Gastrocnemius medialis (tissue), 4 donors: ENCODE data around the gene PTPRT. TPM values are rescaled to one million over a fixed set of nuclear protein-coding genes. Genes with fewer than 3 reads are reported as not detected.

Experiments
- ATAC-seq, 2 donors: fragments of 150-250 bp; one replicate each; pipeline ENCODE4 v1.9.1; 2016
- DNase-seq, 2 donors: peaks; one replicate each; pipeline ENCODE4 v3.0.0-alpha.2; 2019
- H3K27ac ChIP-seq, 4 donors: fragments of 200-600 bp; sonication (generic); 1 replicate in 1 of 4; 2 replicates in 3 of 4; pipeline ENCODE4 v1.5.1; 2016 to 2018; ENCODE audit warnings: mild to moderate bottlenecking in 2 of 4, moderate library complexity in 1 of 4
- H3K27me3 ChIP-seq, 3 donors: fragments of 200-600 bp; sonication (generic) in 2 of 3; 1 replicate in 1 of 3; 2 replicates in 2 of 3; pipeline versions ENCODE4 v1.5.1 to v1.6.0; 2016 to 2019; ENCODE audit warnings: mild to moderate bottlenecking in 1 of 3, moderate library complexity in 1 of 3
- H3K36me3 ChIP-seq, 2 donors: fragments of 200-600 bp; sonication (generic) in 1 of 2; one replicate each; pipeline ENCODE4 v1.5.1; 2017 to 2018
- H3K4me1 ChIP-seq, 2 donors: fragments of 200-600 bp; sonication (generic) in 1 of 2; one replicate each; pipeline ENCODE4 v1.5.1; 2016 to 2017; ENCODE audit warnings: mild to moderate bottlenecking in 2 of 2
- H3K4me3 ChIP-seq, 4 donors: fragments of 200-600 bp; sonication (generic) in 3 of 4; 1 replicate in 1 of 4; 2 replicates in 3 of 4; pipeline ENCODE4 v1.5.1; 2016 to 2019; ENCODE audit warnings: mild to moderate bottlenecking in 2 of 4
- H3K9me3 ChIP-seq, 3 donors: fragments of 200-600 bp; sonication (generic) in 2 of 3; 1 replicate in 1 of 3; 2 replicates in 2 of 3; pipeline ENCODE4 v1.5.1; 2016 to 2019
- CTCF ChIP-seq, 5 experiments: fragments of 450-650 bp in 3 of 5; fragments of 200-600 bp in 2 of 5; sonication (generic) in 2 of 5; IDR thresholded peaks in 4 of 5; conservative IDR thresholded peaks in 1 of 5; 1 replicate in 4 of 5; 2 replicates in 1 of 5; pipeline ENCODE4 v1.5.1; 2016 to 2019; ENCODE audit warnings: antibody characterized with exemption in 5 of 5, mild to moderate bottlenecking in 3 of 5, moderate library complexity in 3 of 5
- POLR2A ChIP-seq, 2 donors: fragments of 450-650 bp; IDR thresholded peaks; one replicate each; pipeline ENCODE4 v1.6.1; 2017; ENCODE audit warnings: antibody characterized with exemption in 2 of 2, mild to moderate bottlenecking in 2 of 2, moderate library complexity in 2 of 2
- in situ Hi-C, 4 donors: fragments of 200-750 bp; cut with MboI; loops; one replicate each; pipeline versions ENCODE4 v1.15.0 to v1.8.0; 2017; ENCODE audit warnings: low sequenced_read_pairs in 4 of 4
- intact Hi-C: fragments of 100-400 bp; cut with DNase I; formaldehyde crosslinking; loops from one replicate; pipeline ENCODE4 v1.15.1; 2023; ENCODE audit warnings: low total_unique reads
- total RNA-seq, 4 donors: library from RNA; depleted of rRNA; stranded (reverse); fragments of >200 nt; gene quantifications; one replicate each; pipeline versions ENCODE4 v1.1.0 to v1.2.3, GENCODE V29; 2016

Gene PTPRT
- total RNA-seq, 4 donors from 2014 or later, result not detected

DNA sequence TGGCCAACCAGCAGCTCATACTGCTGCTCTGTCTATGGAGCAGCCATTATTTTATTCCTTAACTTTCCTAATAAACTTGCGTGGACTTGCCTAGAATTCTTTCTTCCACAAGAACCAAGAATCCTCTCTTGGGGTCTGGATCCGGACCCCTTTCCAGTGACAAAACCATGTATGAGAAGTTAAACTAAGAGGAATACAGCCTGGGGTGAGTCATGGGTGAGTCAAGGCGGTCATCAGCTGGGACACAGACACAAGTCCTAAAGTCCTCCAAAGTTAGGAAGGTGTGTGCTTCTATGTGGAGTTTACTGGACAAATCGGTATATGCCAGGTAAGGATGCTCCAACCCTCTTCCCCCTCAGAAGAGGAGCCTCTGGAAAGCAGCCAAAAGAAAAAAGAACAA lies 881.5 kb downstream of the PTPRT start:
- intact Hi-C loops, result no loop called here
- ATAC-seq (no peak), DNase-seq (no peak)
- Histone ChIP-seq H3K9me3 (no peaks in the 10 kb centered on the region), H3K27me3 (no peaks in the 10 kb centered on the region), H3K4me1 (no peaks in the 10 kb centered on the region), H3K4me3 (no peak overlapping the region), H3K27ac (no peak overlapping the region), H3K36me3 (no peaks in the 10 kb centered on the region)
- in situ Hi-C loops, result loop anchor here in 1 of 4 donors (25.0 kb wide), 1 partner anchor 96 kb away; no protein-coding TSS in a partner anchor
- TF ChIP-seq CTCF (IDR thresholded peaks at IDR 0.05 in 4 of 5, conservative IDR thresholded peaks at IDR 0.05 in 1 of 5) (no peak), POLR2A (IDR thresholded peaks at IDR 0.05) (no peak)

- TF ChIP-seq CTCF (IDR thresholded peaks at IDR 0.05 in 4 of 5, conservative IDR thresholded peaks at IDR 0.05 in 1 of 5) (no peak), POLR2A (IDR thresholded peaks at IDR 0.05) (no peak)
- Histone ChIP-seq H3K4me3 (no peak overlapping the region), H3K27me3 (no peaks in the 10 kb centered on the region), H3K36me3 (no peaks in the 10 kb centered on the region), H3K4me1 (no peaks in the 10 kb centered on the region), H3K27ac (no peak overlapping the region), H3K9me3 (no peaks in the 10 kb centered on the region)
- ATAC-seq (no peak), DNase-seq (no peak)
- intact Hi-C loops (no loop called here), in situ Hi-C loops (no loop called here)
Measured at GRCh38 chr20:42295592-42295991, 894.1 kb downstream of the PTPRT start.

- ATAC-seq, result no peak
- in situ Hi-C loops (no loop called here), intact Hi-C loops (no loop called here)
- H3K27ac ChIP-seq, result no peak overlapping the region
- no peaks in the 10 kb centered on the region for H3K9me3 ChIP-seq
- H3K4me1 ChIP-seq, result no peaks in the 10 kb centered on the region
- H3K27me3 ChIP-seq, result no peaks in the 10 kb centered on the region
- no peak overlapping the region for H3K4me3 ChIP-seq
- no peak for DNase-seq
- no peaks in the 10 kb centered on the region for H3K36me3 ChIP-seq
- TF ChIP-seq POLR2A (IDR thresholded peaks at IDR 0.05) (no peak), CTCF (IDR thresholded peaks at IDR 0.05 in 4 of 5, conservative IDR thresholded peaks at IDR 0.05 in 1 of 5) (no peak)
Measured at GRCh38 chr20:42294976-42295375, 894.7 kb downstream of the PTPRT start.

DNA sequence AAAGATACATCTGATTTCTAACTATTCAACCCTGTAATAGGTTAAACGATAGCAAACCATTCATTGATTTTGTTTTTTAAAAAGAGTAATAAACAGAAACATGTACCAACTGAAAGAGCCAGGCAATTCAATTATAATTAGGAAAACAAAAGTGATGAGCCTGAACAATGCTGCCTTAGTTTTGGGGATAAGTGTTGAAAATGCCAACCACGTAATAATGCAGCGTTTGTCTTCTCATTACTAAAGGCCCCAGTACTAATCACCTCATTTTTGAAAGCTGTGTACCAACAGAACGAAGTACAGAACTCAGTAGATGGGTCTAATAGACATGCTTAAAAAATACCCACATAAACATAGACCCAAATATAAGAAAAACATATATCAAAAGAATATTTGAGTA lies 907.9 kb downstream of the PTPRT start:
- ATAC-seq (no peak), DNase-seq (no peak)
- no peaks in the 10 kb centered on the region for H3K9me3 ChIP-seq
- no peak overlapping the region for H3K27ac ChIP-seq
- intact Hi-C loops (no loop called here), in situ Hi-C loops (no loop called here)
- TF ChIP-seq CTCF (IDR thresholded peaks at IDR 0.05 in 4 of 5, conservative IDR thresholded peaks at IDR 0.05 in 1 of 5) (no peak), POLR2A (IDR thresholded peaks at IDR 0.05) (no peak)
- no peaks in the 10 kb centered on the region for H3K36me3 ChIP-seq
- no peak overlapping the region for H3K4me3 ChIP-seq
- H3K4me1 ChIP-seq, result no peaks in the 10 kb centered on the region
- no peaks in the 10 kb centered on the region for H3K27me3 ChIP-seq
